Esophagus squamous epithelium (tissue), 5 donors: ENCODE measurements around the gene ZNF746. TPM values are rescaled to one million over a fixed set of nuclear protein-coding genes. Genes with fewer than 3 reads are reported as not detected.

Source experiments
- DNase-seq: peaks from one replicate; lab custom pipeline; 2025; lab: John Stamatoyannopoulos, UW
- H3K27ac ChIP-seq, 4 donors: fragments of 200-600 bp; sonication (generic); one replicate each; pipeline ENCODE4 v1.5.1; 2016 to 2019; ENCODE audit warnings: mild to moderate bottlenecking in 1 of 4
- H3K27me3 ChIP-seq, 4 donors: fragments of 200-600 bp; sonication (generic); 1 replicate in 3 of 4; 2 replicates in 1 of 4; pipeline versions ENCODE4 v1.5.1 to v1.6.0; 2017 to 2021; ENCODE audit warnings: antibody characterized with exemption in 1 of 4
- H3K36me3 ChIP-seq, 3 donors: fragments of 200-600 bp; sonication (generic); one replicate each; pipeline ENCODE4 v1.5.1; 2016 to 2019
- H3K4me1 ChIP-seq, 3 donors: fragments of 200-600 bp; sonication (generic); one replicate each; pipeline ENCODE4 v1.5.1; 2017 to 2019
- H3K4me3 ChIP-seq, 4 donors: fragments of 200-600 bp; sonication (generic); 1 replicate in 3 of 4; 2 replicates in 1 of 4; pipeline ENCODE4 v1.5.1; 2016 to 2019; ENCODE audit warnings: mild to moderate bottlenecking in 2 of 4, moderate library complexity in 1 of 4
- H3K9me3 ChIP-seq, 3 donors: fragments of 200-600 bp; sonication (generic); one replicate each; pipeline ENCODE4 v1.5.1; 2016 to 2019
- POLR2A ChIP-seq, 4 donors: fragments of 450-650 bp; IDR thresholded peaks; one replicate each; pipeline ENCODE4 v1.6.1; 2017; ENCODE audit warnings: antibody characterized with exemption in 4 of 4, mild to moderate bottlenecking in 4 of 4, moderate library complexity in 3 of 4
- WGBS, 2 donors: methylation state at CpG; one replicate each; pipeline ENCODE4 v1.1.5; 2018; 5-methylcytosine and 5-hydroxymethylcytosine counted together
- intact Hi-C: fragments of 100-400 bp; cut with DNase I; formaldehyde crosslinking; loops from one replicate; pipeline ENCODE4 v1.15.0; 2022
- total RNA-seq, 4 donors: library from RNA; depleted of rRNA; stranded (reverse); fragments of >200 nt; gene quantifications; one replicate each; pipeline ENCODE4 v1.1.0, GENCODE V29; 2016
- TF ChIP-seq, protein P1 (sequence below), 6 experiments: fragments of 450-650 bp in 4 of 6; fragments of 200-600 bp in 2 of 6; sonication (generic) in 2 of 6; IDR thresholded peaks; one replicate each; pipeline ENCODE4 v1.5.1; 2016 to 2019; ENCODE audit warnings: antibody characterized with exemption in 6 of 6, mild to moderate bottlenecking in 4 of 6, moderate library complexity in 4 of 6
- donor health status: DM: yes; HTN: yes; CAD: no.

The ZNF746 gene
- total RNA-seq, 4 donors from 2014 or later: 9.8 to 16.2 (median 12.5) TPM

GRCh38 chr7:149473251-149473650 is 24.4 kb downstream of the ZNF746 start:
- Histone ChIP-seq H3K36me3 (peaks cover 17 to 75% (median 22%) of the 10 kb centered on the region in 3 donors), H3K4me1 (no peaks in the 10 kb centered on the region), H3K9me3 (no peaks in the 10 kb centered on the region), H3K4me3 (no peak overlapping the region), H3K27me3 (no peaks in the 10 kb centered on the region), H3K27ac (no peak overlapping the region)
- no peak for DNase-seq
- intact Hi-C loops: no loop called here
- 87 to 94% methylated on average over 5 to 6 of the region's 6 CpGs for WGBS, 2 donors
- TF ChIP-seq, protein P1, sequence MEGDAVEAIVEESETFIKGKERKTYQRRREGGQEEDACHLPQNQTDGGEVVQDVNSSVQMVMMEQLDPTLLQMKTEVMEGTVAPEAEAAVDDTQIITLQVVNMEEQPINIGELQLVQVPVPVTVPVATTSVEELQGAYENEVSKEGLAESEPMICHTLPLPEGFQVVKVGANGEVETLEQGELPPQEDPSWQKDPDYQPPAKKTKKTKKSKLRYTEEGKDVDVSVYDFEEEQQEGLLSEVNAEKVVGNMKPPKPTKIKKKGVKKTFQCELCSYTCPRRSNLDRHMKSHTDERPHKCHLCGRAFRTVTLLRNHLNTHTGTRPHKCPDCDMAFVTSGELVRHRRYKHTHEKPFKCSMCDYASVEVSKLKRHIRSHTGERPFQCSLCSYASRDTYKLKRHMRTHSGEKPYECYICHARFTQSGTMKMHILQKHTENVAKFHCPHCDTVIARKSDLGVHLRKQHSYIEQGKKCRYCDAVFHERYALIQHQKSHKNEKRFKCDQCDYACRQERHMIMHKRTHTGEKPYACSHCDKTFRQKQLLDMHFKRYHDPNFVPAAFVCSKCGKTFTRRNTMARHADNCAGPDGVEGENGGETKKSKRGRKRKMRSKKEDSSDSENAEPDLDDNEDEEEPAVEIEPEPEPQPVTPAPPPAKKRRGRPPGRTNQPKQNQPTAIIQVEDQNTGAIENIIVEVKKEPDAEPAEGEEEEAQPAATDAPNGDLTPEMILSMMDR (IDR thresholded peaks at IDR 0.05): no peak
- TF ChIP-seq POLR2A (IDR thresholded peaks at IDR 0.05): no peak

- DNase-seq: no peak
- WGBS, 2 donors: 75 to 95% methylated on average over 2 to 4 of the region's 6 CpGs
- TF ChIP-seq POLR2A (IDR thresholded peaks at IDR 0.05): no peak
- TF ChIP-seq, protein P1 (IDR thresholded peaks at IDR 0.05): no peak
These were observed 26.2 kb downstream of the ZNF746 start for GRCh38 chr7:149471289-149471953.

GRCh38 chr7:149469806-149470205 is 27.8 kb downstream of the ZNF746 start:
- no peaks in the 10 kb centered on the region for H3K9me3 ChIP-seq

More at GRCh38 chr7:149471289-149471953, 26.2 kb downstream of the ZNF746 start:
- intact Hi-C loops: no loop called here
- Histone ChIP-seq H3K27ac (no peak overlapping the region), H3K36me3 (peaks cover 17 to 56% (median 19%) of the 10 kb centered on the region in 3 donors), H3K4me3 (no peak overlapping the region), H3K9me3 (no peaks in the 10 kb centered on the region), H3K4me1 (no peaks in the 10 kb centered on the region), H3K27me3 (no peaks in the 10 kb centered on the region)

DNA sequence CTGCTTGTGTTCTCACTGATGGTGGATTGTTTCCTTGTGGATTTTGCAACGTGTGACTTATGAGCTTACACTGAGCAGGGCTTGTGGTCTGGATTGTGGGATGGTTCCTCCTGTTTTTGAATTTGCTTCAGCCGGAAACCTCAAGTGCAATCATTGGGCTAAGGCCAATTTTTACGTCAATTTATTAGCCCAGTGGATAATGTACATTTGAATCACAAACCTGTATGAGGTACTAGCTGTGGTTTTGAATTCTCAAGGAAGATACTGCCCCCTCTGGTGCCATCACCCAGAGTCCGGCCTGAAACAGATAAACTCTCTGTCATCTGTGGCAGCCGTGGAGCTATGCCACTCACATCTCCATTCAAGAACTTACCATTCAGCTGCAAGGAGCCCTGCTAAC is 29.4 kb downstream of the ZNF746 start:
- WGBS, 2 donors: 63 to 66% methylated on average over 5 of the region's 5 CpGs
- DNase-seq: no peak
- intact Hi-C loops: no loop called here
- H3K27ac ChIP-seq: no peak overlapping the region
- peaks cover 0 to 24% (median 0%) of the 10 kb centered on the region in 3 donors for H3K36me3 ChIP-seq
- no peak overlapping the region for H3K4me3 ChIP-seq
- H3K4me1 ChIP-seq: no peaks in the 10 kb centered on the region
- H3K9me3 ChIP-seq: no peaks in the 10 kb centered on the region
- no peak for TF ChIP-seq POLR2A (IDR thresholded peaks at IDR 0.05)
- TF ChIP-seq, protein P1 (IDR thresholded peaks at IDR 0.05): no peak
- no peaks in the 10 kb centered on the region for H3K27me3 ChIP-seq

More at GRCh38 chr7:149469806-149470205, 27.8 kb downstream of the ZNF746 start:
- H3K4me1 ChIP-seq: no peaks in the 10 kb centered on the region
- intact Hi-C loops: no loop called here
- no peaks in the 10 kb centered on the region for H3K27me3 ChIP-seq
- no peak overlapping the region for H3K27ac ChIP-seq
- WGBS, 2 donors: 95% methylated on average over 5 to 7 of the region's 8 CpGs
- no peak for DNase-seq
- TF ChIP-seq, protein P1 (IDR thresholded peaks at IDR 0.05): no peak
- TF ChIP-seq POLR2A (IDR thresholded peaks at IDR 0.05): no peak
- peaks cover 6 to 40% (median 11%) of the 10 kb centered on the region in 3 donors for H3K36me3 ChIP-seq
- H3K4me3 ChIP-seq: no peak overlapping the region

- Histone ChIP-seq H3K9me3 (no peaks in the 10 kb centered on the region), H3K4me3 (no peak overlapping the region), H3K27me3 (no peaks in the 10 kb centered on the region), H3K27ac (no peak overlapping the region), H3K4me1 (no peaks in the 10 kb centered on the region), H3K36me3 (peaks cover 0 to 16% (median 0%) of the 10 kb centered on the region in 3 donors)
- TF ChIP-seq POLR2A (IDR thresholded peaks at IDR 0.05): no peak
- TF ChIP-seq, protein P1 (IDR thresholded peaks at IDR 0.05): no peak
- intact Hi-C loops: no loop called here
- DNase-seq: no peak
- WGBS, 2 donors: 63 to 65% methylated on average over 1 of the region's 1 CpG
These were observed 30.2 kb downstream of the ZNF746 start for GRCh38 chr7:149467321-149467859.
